ENCODE data around the gene FSTL3.
"Not testable (repeated sequence)": the region's sequence is repeated elsewhere in the genome, so short reads cannot be mapped to it uniquely, and the experiment has no call there.

The FSTL3 gene

DNA sequence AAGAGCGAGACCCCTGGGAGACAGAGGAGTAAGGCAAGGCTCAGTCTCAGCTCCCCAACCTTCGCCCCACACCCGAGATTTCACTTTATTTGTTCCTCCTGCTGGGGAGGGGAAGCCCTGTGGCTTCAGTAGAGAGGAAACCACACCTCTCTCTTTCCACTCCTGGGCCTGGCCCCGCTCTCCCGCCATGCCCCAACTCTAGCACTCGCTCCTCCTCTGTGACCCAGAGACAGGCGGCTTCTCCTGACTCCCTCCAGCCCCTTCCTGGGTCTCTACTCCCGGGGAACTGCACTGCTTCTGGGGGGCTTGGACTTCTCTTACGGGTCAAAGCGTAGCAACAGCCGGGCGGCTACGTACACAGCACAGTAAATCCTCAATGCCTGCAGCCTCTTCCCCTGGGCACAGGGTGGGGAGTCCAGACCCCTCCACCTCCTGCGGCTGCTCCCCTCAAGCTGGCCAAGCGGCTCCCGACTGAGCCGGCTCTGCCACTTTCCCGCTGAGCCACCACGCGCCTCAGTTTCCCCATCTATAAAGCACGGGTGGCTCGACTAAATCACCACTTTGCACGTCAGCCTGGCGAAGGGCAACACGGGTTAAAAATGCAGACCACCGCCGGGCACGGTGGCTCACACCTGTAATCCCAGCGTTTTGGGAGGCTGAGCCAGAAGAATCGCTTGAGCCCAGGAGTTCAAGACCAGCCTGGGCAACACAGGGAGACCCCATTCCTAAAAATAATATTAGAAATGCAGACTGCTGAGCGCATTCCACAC lies 14.6 kb upstream of the FSTL3 start:
- peak; percentile 77 for DNase-seq (ENCODE audit: low spot score)

DNA sequence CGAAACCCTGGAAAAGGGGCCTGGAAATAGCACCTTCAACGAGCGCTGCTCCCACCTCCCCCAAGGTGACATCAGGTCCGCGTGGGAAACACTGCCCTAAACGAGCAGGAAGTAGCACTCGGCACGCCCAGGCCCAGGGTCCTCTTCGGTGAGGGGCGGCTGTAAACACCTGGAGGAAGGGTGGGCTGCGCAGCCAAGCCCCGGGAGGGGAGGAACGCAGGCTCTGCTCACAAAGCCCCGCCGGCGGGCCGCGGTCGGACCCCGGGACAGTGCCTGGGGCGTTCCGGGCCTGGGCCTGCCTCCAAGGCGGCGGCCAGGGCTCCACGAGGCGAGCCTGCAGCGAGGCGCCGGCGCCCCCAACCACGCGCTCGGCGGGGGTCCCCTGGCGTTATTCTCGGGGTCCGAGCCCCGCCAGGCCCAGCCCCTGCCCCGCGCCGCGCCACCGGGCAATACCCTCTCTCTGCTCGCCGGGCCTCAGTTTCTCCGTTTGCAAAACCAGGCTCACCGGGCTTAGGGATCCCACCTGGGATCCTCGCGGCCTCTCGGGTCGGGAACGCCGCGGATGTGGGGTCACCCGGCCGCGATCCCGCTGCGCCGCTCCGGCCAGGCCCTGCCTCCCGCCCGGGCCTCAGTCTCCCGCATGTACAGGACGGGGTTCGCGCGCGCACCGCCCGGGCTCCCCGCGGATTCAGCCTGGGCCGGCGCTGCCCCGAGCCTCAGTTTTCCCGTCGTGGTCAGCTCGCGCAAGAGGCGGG lies 13.8 kb upstream of the FSTL3 start:
- peak; percentile 77 for DNase-seq (ENCODE audit: low spot score)

DNA sequence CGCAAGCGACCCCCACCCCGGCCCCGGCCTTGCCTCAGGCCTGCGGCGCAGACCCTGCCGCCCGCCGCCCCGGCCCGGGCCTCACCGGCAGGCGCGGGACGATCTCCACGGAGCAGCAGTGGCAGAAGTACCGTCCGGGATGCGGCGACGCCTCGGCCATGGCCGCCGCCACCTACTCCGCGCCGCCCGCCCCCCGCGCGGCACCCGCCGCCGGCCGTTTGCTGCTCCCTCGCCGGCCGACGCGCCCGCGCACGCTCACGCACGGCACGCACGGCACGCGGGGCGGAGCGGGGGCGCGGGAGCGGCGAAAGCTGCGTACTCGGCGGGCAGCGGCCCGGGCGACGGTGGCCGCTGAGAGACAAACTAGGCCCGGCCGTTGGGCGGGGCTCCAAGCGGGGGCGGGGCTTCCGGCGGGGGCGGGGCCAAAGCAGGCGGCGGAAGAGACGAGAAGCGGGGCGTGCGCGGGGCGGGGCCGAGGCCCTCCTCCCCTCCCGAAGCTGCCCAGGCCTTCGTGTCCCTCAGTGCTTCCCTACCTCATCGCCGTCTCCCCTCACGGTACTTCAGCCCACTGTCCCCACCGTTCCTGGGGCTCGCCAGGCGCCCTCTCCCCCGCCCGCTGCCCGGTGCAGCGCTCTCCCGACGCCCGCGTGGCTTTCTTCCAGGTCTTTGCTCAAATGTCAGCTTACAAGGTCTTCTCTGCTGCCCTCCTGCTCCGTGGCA lies 13.1 kb upstream of the FSTL3 start, which contains the start of gene RNF126:
RNF126 (minus strand) TSS at position 253 of the 720 bp plus-strand sequence; CDS start at position 160, 93 bp downstream.
- peak; percentile 95 for DNase-seq (ENCODE audit: low spot score)

DNA sequence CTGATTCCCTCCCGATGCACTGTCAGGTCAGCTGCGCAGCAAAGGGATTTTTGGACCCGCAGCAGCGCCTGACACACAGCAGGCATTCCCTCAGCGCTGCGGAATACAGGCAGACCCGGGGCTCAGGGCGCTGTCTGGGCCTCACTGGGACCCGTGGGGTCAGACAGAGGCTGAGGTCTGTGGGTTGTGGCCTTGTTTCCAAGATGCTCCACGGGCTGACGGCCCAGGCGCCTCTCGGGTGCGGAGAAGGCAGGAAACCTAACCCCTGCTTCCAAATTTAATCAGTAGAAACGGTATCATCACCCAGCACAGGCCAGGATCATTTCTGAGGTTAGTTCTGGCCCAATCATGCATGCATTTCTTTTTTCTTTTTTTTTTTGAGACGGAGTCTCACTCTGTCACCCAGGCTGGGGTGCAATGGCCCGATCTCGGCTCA lies 12.5 kb upstream of the FSTL3 start:
- no peak for DNase-seq (ENCODE audit: low spot score)

DNA sequence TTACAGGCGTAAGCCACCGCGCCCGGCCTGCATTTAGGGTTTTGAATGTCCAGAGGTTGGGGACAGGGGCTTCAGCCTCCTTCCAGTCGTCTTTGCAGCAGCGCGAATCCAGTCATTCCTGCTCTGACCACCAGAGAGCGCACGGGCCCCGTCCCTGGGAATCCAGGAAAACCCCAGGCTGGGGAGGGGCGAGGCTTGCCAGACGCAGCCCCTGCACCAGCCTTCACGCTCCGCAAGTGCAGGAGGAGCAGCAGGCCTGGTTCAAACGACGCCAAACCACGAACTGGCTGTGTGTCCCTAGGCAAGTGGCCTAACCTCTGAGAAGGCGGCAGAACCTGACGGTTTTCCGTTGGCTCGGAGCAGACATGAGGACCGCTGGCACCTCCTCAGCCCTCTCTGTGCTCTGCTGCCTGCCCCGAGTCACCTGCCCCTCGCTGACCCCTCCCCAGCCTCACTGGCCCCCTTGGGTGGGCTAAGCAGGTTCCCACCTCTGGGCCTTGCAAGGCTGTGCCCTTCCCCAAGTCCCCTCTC lies 11.2 kb upstream of the FSTL3 start:
- DNase-seq (ENCODE audit: low spot score) = peak; percentile 76

DNA sequence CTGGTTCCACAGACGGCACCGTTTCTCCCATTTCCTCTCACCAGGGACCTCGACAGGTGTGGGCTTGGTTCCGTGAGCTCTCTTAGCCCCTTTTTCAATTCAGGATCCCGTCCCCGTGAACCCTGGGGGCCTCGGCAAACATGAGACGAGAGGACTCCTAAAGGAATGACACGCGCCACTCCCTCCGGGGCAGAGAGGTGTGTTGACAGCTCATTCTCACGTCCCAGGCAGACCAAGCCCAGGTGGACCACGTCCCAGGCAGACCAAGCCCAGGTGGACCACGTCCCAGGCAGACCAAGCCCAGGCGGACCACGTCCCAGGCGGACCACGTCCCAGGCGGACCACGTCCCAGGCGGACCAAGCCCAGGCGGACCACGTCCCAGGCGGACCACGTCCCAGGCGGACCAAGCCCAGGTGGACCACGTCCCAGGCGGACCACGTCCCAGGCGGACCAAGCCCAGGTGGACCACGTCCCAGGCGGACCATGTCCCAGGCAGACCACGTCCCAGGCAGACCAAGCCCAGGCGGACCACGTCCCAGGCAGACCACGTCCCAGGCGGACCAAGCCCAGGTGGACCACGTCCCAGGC lies 9.1 kb upstream of the FSTL3 start:
- DNase-seq (ENCODE audit: low spot score) = not testable (repeated sequence)

DNA sequence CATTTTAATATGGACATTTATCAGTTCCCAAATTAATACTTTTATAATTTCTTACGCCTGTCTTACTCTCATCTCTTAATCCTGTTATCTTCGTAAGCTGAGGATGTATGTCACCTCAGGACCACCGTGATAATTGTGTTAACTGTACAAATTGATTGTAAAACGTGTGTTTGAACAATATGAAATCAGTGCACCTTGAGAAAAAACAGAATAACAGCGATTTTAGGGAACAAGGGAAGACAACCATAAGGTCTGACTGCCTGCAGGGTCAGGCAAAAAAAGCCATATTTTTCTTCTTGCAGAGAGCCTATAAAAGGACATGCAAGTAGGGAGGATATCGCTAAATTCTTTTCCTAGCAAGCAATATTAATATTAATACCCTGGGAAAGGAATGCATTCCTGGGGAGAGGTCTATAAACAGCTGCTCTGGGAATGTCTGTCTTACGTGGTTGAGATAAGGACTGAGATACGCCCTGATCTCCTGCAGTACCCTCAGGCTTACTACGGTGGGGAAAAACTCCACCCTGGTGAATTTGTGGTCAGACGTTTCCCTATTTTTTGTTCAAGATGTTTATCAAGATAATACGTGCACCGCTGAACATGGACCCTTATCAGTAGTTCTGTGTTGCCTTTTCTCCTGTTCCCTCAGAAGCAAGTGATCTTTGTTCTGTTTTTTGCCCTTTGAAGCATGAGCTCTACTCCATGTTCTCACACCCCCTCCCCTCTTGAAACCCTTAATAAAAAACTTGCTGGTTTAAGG lies 7.3 kb upstream of the FSTL3 start:
- DNase-seq (ENCODE audit: low spot score) = not testable (repeated sequence)

DNA sequence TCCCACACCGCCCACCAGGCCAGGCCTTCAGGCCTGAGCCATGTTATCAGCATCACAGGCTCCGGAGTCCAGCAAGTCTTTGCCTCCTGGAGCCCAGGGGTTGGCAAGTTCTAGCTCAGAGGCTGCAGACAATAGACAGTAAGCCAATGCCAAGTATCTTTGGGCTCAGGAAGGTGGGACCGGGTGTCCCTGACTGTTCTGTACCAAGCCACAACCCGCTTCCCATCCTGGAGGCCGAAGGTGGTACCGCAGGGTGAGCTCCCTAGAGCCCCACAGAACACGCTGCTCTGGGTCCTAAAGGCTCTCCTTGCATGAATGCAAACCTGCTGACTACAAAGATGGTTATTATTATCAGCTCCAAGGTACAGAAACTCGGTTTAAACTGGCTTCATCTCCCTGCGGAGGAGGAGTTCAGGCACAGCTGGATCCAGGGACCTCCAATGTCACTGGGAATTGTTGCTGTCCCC lies 5.5 kb upstream of the FSTL3 start:
- no peak for DNase-seq (ENCODE audit: low spot score)

DNA sequence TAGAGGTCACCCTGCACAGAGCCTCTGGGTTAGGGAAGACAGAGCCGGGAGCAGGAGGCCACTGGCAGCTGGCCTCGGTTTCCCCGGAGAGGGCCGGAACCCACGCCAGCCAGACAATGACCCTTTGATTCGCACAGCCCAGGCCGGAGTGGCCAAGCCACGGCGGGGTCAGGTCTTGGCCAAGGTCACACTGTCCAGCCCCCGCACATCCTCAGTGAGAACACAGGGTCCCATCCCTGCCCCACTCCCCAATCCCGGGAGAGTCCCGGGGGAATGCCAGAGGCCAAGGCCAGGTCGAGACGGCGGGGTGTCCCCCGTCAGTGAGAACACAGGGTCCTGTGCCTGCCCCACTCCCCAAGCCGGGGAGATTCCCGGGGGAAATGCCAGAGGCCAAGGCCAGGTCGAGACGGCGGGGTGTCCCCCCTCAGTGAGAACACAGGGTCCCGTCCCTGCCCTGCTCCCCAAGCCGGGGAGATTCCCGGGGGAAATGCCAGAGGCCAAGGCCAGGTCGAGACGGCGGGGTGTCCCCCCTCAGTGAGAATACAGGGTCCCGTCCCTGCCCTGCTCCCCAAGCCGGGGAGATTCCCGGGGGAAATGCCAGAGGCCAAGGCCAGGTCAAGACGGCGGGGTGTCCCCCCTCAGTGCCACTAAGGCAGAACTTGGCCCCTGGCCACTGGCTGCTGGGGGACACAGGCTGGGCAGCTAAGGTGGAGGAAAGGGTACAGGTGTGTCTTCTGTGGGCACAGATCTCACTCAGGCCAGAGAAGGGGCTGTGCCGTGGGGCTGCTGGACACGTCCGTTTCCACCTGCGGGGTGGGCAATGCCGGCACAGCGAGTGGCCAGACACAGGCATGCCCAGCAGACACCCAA lies 1.7 kb upstream of the FSTL3 start:
- DNase-seq (ENCODE audit: low spot score) = no peak

DNA sequence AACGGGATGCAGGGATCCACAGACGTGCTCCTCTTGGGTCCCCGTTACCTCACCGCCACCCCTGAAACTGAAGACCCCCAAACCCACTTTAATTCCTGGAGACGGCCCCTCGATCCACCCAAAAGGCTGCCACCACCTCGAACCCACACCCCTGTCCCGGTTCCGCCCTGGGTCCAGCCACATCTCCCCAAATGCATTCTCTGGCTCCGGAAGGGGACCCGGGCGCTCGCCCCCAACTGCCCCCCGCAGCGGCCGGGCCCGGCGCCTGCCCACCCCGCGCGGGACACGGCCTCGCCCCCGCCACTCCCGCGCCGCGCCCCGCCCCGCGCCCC lies 219 bp upstream of the FSTL3 start:
- no peak for DNase-seq (ENCODE audit: low spot score)

DNA sequence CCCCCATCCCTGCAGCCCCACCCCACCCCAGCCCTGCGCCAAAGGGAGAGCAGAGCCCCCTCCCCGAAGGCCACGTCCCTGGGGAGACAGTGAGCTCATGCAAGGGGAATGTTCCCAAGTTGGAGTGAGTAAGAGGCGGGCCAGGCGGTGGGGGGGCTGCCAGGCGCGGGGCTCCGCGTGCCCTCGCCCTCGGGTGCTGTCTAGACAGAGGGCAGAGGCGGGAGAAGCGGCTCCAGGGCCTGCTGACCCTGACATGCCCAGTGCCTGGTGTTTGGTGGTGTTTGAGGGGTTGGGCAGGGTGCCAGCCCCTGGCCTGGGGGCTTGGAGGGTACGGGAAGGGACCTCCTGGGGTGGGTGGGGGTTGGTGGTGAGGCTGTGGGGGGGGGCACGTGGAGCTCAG lies 1.0 kb downstream of the FSTL3 start:
- no peak for DNase-seq (ENCODE audit: low spot score)

DNA sequence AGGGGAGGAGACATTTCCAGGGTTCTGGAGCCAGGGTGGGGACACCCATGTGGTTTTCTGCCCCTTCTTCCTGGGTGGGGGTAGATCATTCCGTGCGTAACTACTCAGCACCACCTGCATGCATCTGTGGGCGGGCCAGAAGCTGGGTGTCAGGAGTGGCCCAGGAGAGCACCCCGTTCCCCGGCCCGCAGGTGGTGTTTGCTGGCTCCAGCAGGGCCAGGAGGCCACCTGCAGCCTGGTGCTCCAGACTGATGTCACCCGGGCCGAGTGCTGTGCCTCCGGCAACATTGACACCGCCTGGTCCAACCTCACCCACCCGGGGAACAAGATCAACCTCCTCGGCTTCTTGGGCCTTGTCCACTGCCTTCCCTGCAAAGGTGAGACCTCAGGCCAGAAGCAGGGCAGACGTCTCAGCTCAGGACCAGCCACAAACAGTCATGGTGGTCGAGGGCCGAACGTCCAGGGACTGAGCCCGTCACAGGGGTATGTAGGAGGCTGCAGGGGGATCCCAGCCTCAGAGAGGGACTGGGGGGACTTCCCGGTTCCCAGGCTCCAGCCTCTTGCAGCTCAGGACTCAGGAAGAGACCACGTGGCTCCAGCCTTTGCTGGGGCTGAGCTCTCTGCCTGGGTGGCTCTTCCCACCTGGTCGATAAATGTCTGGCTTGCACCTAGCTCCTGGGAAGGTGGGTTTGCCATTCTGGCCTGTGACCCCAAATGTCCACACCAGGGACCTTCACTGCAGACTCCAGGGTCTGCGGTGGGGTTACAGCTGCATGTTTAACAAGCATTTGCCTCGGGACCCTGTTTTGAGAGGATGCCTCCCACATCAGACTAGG lies 1.6 kb downstream of the FSTL3 start:
- DNase-seq (ENCODE audit: low spot score) = no peak

DNA sequence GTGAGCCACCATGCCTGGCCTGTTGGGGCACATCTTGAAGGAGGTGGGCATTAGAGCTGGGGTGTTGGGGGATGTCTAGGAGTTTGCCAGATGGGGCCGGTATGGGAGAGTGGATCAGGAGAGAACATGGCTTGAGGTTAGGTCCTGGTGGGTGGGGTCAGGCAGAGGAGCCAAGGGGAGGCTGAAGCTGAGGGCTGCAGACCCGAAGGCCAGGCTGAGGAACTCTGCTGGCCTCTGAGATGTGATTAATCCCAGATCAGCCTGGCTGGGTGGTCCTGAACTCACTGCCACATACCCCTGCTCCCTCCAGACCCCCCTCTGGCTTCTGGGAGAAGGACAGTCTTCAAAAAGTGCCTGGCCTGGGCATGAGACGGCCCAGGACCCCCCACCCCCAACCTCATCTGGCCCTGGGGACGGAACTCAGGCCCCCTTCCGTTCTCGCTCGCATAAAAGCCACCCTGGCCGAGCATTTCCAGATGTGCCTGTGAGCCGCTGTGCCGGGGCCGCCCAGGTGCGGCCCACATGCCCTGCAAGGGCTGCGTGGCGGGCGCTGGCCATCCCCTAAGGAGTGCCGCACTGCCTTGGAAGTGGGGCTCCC lies 2.7 kb downstream of the FSTL3 start:
- DNase-seq (ENCODE audit: low spot score) = no peak

DNA sequence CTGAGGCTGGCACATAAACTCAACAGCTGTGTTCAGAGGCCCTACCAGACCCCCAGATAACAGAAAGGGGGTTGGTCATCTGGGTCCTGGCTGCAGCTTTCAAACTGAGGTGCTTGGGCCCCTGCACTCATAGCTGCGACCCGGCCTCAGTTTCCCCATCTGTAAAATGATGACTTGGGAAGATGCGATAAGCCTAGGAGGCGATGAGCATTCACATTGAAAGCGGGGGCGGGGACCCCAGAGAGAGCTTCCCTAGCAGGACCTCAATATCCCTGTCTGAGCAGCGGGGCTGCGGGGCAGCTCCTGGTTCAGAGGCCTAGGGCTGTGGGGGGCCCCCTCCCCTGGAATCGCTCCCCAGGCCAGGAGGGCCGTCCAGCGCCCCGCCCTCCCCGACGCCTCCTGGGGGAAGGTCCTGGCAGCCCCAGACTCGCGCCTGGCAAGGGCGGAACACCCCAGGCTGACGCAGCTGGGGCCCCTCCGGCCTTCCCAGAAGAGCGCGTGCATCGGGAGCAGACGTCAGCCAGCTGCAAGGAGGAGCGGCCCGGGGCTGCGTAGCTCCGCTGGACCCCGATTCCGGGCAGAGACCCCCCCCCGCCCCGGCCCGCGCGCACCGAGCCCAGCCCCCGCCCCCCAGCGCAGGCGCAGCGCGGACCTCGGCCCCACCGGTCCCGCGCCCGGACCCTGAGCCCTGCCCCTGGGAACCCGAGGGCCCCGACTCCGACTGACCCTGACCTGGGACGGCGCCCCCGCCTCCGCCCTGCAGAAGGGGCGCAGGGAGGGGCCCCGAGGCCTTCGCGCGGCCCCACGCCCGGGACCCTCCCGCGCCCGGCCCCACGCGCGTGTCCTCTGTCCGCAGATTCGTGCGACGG lies 3.5 kb downstream of the FSTL3 start:
- no peak for DNase-seq (ENCODE audit: low spot score)

DNA sequence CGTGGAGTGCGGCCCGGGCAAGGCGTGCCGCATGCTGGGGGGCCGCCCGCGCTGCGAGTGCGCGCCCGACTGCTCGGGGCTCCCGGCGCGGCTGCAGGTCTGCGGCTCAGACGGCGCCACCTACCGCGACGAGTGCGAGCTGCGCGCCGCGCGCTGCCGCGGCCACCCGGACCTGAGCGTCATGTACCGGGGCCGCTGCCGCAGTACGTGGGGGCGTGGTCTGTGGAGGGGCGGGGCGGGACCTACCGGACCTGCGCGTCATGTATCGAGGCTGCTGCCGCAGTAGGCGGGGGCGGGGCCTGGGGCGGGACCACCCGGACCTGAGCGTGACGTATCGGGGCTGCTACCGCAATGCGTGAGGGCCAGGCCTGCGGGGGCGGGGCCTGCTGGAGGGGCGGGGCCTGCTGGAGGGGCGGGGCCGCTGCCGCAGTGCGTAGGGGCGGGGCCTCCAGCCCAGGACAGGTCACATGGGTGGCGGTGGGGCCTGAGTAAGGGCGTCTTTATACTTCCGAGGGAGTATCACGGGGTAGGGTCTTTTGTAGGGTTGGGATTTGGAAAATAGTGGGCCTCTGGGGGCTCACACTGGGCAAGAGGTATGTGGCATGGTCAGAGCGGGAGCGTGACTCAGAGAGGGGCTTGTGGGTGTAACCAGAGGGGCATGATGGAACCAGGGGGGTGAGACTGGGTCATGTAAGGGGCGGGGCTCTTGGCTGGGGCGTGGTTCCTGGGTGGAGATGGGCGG lies 4.3 kb downstream of the FSTL3 start:
- peak; percentile 100 for DNase-seq (ENCODE audit: low spot score)

DNA sequence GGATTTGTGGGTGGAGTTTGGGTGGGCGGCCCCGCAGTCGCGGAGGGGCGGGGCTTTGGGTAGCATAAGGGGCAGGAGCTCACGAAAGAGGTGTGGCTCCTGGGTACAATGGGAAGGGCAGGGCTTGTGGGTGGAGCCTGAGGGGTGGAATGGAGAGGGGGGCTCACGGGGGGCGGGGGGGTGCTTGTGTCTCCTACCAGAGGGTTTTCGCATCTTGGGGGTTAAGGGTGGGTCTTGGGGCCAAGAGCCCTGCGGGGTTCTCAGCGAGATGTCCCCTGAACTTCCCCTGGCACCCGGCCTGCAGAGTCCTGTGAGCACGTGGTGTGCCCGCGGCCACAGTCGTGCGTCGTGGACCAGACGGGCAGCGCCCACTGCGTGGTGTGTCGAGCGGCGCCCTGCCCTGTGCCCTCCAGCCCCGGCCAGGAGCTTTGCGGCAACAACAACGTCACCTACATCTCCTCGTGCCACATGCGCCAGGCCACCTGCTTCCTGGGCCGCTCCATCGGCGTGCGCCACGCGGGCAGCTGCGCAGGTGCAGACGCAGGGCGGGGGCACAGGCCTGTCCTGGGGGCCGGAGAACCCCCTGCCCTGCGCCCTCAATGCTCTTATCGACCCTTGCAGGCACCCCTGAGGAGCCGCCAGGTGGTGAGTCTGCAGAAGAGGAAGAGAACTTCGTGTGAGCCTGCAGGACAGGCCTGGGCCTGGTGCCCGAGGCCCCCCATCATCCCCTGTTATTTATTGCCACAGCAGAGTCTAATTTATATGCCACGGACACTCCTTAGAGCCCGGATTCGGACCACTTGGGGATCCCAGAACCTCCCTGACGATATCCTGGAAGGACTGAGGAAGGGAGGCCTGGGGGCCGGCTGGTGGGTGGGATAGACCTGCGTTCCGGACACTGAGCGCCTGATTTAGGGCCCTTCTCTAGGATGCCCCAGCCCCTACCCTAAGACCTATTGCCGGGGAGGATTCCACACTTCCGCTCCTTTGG lies 5.1 kb downstream of the FSTL3 start:
- peak; percentile 89 for DNase-seq (ENCODE audit: low spot score)
